Measurements from ENCODE around the gene MDFI. TPM values are rescaled to one million over a fixed set of nuclear protein-coding genes. Genes with fewer than 3 reads are reported as not detected.
"Not testable (repeated sequence)": the region's sequence is repeated elsewhere in the genome, so short reads cannot be mapped to it uniquely, and the experiment has no call there.

Gene MDFI
- total RNA-seq, 1 experiment from 2014 or later = not detected

DNA sequence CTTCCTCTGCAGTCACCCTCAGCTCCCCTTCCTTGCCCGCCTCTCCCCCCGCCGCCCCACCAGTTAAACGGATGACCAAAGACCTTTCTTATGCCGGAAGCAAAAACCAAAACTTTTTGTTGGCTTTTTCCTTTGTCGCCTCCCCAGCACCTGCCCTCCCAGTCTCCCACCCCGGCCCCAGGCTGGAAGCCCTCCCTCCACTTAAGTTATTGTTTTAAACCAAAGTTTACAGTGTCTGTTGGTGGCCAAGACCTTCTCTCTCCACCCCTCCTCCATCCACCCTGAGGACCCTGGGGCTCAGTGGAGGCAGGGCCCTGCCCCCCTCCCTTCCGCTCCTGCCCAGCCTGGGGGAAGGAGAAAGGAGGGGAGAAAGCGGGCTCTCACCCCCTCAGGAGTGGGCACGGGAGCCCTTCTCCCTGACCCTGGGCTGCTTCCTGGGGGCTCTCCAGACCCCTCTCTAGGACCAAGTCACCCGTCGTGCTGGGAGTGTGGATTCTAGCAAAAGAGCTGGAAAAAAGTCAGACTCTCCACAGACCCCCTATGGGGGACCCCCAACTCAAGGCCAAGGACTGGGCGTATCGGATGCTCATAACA lies 38.3 kb upstream of the MDFI start:
- DNase-seq = no peak
- Histone ChIP-seq H3K4me3 (no peak overlapping the region), H3K27me3 (no peaks in the 10 kb centered on the region)

GRCh38 chr6:41600499-41601247 lies 37.6 kb upstream of the MDFI start:
- no peak for DNase-seq
- Histone ChIP-seq H3K9me3 (no peaks in the 10 kb centered on the region), H3K27me3 (no peaks in the 10 kb centered on the region), H3K36me3 (no peaks in the 10 kb centered on the region), H3K4me3 (no peak overlapping the region)

More for the DNA sequence above, 38.3 kb upstream of the MDFI start:
- Histone ChIP-seq H3K9me3 (no peaks in the 10 kb centered on the region), H3K36me3 (no peaks in the 10 kb centered on the region)

- Histone ChIP-seq H3K9me3 (no peaks in the 10 kb centered on the region), H3K27me3 (no peaks in the 10 kb centered on the region), H3K36me3 (no peaks in the 10 kb centered on the region), H3K4me3 (no peak overlapping the region)
- DNase-seq = no peak
These were observed 37.1 kb upstream of the MDFI start for GRCh38 chr6:41601248-41601549.

DNA sequence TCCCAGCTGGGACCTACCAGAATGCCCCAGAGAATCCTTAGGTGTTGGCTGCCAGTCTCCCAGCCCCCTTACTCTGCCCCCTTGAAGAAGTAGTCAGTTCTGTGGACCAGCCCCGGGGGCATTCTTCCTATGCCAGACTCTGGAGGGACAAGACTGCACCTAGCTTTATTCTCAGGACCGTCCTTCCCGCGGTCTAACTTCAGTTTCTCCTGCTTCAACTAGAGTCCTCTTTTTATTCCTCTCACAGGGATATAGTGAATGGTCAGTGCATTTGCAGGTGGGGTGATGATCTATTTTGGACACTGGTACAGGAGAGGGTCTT lies 35.9 kb upstream of the MDFI start:
- DNase-seq = no peak
- H3K9me3 ChIP-seq = no peaks in the 10 kb centered on the region

GRCh38 chr6:41602864-41603608 lies 35.2 kb upstream of the MDFI start:
- peak; percentile 54 for DNase-seq
- Histone ChIP-seq H3K27me3 (no peaks in the 10 kb centered on the region), H3K9me3 (no peaks in the 10 kb centered on the region), H3K4me3 (no peak overlapping the region), H3K36me3 (no peaks in the 10 kb centered on the region)

More for the DNA sequence above, 35.9 kb upstream of the MDFI start:
- no peaks in the 10 kb centered on the region for H3K27me3 ChIP-seq
- H3K4me3 ChIP-seq = no peak overlapping the region
- no peaks in the 10 kb centered on the region for H3K36me3 ChIP-seq

GRCh38 chr6:41604006-41604405 lies 34.3 kb upstream of the MDFI start:
- H3K9me3 ChIP-seq = no peaks in the 10 kb centered on the region
- H3K27me3 ChIP-seq = no peaks in the 10 kb centered on the region
- DNase-seq = no peak
- no peak overlapping the region for H3K4me3 ChIP-seq
- H3K36me3 ChIP-seq = no peaks in the 10 kb centered on the region

DNA sequence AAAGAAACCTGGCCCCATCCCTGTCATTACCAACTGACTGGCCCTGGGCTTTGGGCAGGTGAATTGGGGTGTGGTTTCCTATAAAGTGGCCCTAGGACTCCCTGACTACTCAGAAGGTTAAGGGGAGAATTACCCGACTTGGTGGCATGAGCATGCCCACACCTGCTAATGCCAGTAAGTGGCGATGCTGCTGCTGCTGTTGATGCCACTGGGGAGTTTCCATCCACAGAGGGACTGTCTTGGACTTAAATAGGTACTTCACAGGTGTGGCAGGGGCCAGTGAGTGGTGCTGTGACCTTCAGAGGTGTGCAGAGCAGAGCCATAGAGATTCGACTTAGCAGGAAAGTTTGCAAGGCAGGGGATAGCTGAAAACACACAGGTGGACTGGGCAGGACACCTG lies 32.6 kb upstream of the MDFI start:
- Histone ChIP-seq H3K9me3 (no peaks in the 10 kb centered on the region), H3K4me3 (no peak overlapping the region), H3K36me3 (no peaks in the 10 kb centered on the region), H3K27me3 (no peaks in the 10 kb centered on the region)
- DNase-seq = no peak

DNA sequence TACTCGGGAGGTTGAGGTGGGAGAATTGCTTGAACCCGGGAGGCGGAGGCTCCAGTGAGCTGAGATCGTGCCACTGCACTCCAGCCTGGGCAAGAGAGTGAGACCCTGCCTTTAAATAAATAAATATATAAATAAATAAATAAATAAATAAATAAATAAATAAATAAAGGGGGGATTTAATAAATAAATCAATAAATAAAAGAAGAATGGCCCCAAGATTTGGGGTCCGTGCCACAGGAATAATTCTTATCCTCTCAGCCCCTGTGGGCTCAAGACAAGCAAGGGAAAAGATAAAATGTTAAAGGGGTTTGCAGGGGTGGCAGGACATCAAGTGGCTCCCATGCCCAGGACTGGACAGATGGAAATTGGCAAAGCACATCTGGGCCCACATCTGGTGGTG lies 31.2 kb upstream of the MDFI start:
- Histone ChIP-seq H3K9me3 (no peaks in the 10 kb centered on the region), H3K36me3 (no peaks in the 10 kb centered on the region), H3K27me3 (no peaks in the 10 kb centered on the region), H3K4me3 (no peak overlapping the region)
- no peak for DNase-seq

DNA sequence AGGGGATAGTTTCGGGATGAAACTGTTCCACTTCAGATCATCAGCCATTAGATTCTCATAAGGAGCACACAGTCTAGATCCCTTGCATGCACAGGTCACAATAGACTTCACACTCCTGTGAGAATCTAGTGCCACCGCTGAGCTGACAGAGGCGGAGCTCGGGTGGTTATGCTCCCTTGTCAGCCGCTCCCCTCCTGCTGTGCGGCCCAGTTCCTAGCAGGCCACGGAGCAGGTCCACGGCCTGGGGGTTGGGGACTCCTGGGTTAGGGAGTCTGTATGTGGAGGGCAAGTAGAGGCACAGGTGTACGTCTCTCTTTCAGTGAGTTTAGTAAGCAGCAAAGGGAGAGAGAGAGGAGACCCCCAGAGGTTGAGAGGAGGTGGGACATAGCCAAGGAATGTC lies 30.5 kb upstream of the MDFI start:
- Histone ChIP-seq H3K36me3 (no peaks in the 10 kb centered on the region), H3K27me3 (no peaks in the 10 kb centered on the region), H3K9me3 (no peaks in the 10 kb centered on the region), H3K4me3 (no peak overlapping the region)
- DNase-seq = no peak

DNA sequence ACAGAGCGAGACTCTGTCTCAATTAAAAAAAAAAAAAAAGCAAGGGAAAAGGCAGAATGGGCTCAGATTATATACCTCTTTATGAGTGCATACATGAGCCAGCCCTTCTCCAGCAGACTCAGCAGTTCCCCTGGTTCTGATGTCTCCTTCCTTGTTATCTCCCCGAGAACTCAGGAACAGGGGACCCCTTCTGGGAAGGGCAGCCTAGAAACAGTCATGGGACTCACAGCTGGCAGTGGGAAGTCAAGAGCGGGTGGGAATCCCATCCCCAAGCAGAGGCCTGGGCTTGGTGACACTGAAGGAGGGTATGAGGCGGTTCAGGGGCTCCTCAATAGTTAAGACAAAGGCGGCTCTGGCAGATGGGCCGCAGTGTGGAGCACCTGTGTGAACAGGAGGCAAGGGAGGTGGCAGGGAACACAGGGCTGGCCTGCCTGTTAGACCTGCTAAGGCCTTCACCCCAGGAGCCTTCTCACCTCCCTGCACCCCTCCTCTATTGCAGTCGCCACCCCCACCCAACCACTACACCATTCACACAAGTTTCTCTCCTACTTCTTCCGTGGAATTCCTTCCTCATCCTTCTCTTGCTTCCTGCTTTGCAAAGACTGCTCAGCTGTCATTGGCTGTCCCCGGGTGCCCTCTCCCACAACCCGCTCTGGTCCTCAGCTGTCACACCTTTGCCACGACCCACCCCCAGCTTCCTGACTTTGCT lies 29.7 kb upstream of the MDFI start:
- no peak for DNase-seq
- Histone ChIP-seq H3K36me3 (no peaks in the 10 kb centered on the region), H3K4me3 (no peak overlapping the region), H3K9me3 (no peaks in the 10 kb centered on the region), H3K27me3 (no peaks in the 10 kb centered on the region)

GRCh38 chr6:41614715-41615114 lies 23.6 kb upstream of the MDFI start:
- H3K27me3 ChIP-seq = no peaks in the 10 kb centered on the region
- H3K36me3 ChIP-seq = no peaks in the 10 kb centered on the region
- DNase-seq = no peak
- no peaks in the 10 kb centered on the region for H3K9me3 ChIP-seq
- no peak overlapping the region for H3K4me3 ChIP-seq

DNA sequence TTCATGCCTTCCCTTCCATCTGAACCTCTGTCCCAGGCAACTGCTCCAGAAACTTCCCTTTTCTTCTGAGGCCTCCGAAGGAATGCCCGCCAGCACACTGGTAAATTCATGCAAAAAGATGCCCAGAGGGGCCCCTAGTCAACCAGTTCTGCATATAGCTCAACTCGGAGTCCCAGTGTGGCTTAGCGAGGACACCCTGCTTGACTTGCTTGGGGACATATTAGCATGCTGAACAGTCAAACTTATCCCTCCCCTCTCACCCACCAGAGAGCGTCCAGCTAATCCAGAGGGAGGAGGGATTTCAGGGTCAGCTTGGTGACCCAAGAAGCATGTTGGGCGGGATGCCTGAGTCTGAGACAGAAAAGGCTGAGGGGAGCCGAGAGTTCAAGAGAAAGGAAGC lies 23.0 kb upstream of the MDFI start:
- no peak for DNase-seq
- no peak overlapping the region for H3K4me3 ChIP-seq
- H3K36me3 ChIP-seq = no peaks in the 10 kb centered on the region
- H3K9me3 ChIP-seq = no peaks in the 10 kb centered on the region
- no peaks in the 10 kb centered on the region for H3K27me3 ChIP-seq

DNA sequence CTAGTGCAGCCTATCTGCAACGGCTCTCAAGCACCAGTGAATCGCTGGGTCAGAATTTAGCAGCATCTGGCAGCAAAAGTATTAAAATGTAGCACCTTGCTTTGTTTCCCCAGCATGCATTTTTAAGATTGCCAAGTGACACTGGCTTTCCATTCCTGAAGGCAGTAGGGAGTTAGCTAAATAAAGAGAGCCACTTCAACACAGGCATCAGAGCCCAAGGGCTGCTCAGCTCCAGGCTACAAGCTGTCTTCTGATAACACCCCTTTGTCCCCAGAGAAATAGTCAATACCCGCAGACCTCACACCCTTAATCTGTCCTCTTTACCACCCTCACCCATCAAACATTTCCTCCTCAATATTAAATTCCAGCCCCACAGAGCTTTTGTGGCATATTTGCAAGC lies 19.7 kb upstream of the MDFI start:
- no peaks in the 10 kb centered on the region for H3K27me3 ChIP-seq
- H3K36me3 ChIP-seq = no peaks in the 10 kb centered on the region

GRCh38 chr6:41619193-41619592 lies 19.1 kb upstream of the MDFI start:
- not testable (repeated sequence) for H3K36me3 ChIP-seq, DNase-seq

More for the DNA sequence above, 19.7 kb upstream of the MDFI start:
- DNase-seq = no peak
- H3K9me3 ChIP-seq = peaks cover 7% of the 10 kb centered on the region
- H3K4me3 ChIP-seq = no peak overlapping the region

DNA sequence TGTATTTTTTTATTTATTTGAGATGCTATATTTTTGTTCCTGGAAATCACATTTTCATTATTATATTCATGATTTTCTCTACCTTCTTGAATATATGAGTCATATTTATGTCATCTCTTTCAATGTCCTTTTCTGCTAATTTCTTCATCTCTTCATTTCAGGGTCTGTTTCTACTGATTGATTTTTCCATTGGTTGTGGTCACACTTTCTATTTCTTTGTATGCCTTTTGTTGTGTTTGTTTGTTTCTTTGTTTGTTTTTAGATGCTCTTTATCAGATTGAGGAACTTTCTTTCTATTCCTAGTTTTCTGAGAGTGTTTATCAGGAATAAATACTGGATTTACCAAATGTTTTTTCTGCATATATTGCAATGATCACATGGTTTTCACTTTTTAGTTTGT lies 16.9 kb upstream of the MDFI start:
- H3K4me3 ChIP-seq = no peak overlapping the region
- H3K9me3 ChIP-seq = peaks cover 7% of the 10 kb centered on the region
- H3K36me3 ChIP-seq = no peaks in the 10 kb centered on the region
- no peaks in the 10 kb centered on the region for H3K27me3 ChIP-seq
- no peak for DNase-seq

More at GRCh38 chr6:41619193-41619592, 19.1 kb upstream of the MDFI start:
- not testable (repeated sequence) for H3K27me3 ChIP-seq, H3K4me3 ChIP-seq, H3K9me3 ChIP-seq

- no peaks in the 10 kb centered on the region for H3K27me3 ChIP-seq
- H3K9me3 ChIP-seq = peaks cover 7% of the 10 kb centered on the region
- H3K4me3 ChIP-seq = no peak overlapping the region
- no peak for DNase-seq
- no peaks in the 10 kb centered on the region for H3K36me3 ChIP-seq
These were observed 16.5 kb upstream of the MDFI start for GRCh38 chr6:41621802-41622201.

- Histone ChIP-seq H3K36me3 (no peaks in the 10 kb centered on the region), H3K4me3 (no peak overlapping the region), H3K27me3 (no peaks in the 10 kb centered on the region), H3K9me3 (peaks cover 7% of the 10 kb centered on the region)
- no peak for DNase-seq
These were observed 15.9 kb upstream of the MDFI start for GRCh38 chr6:41622206-41622988.
